DOHH2 (cell line): ENCODE results near the gene BRI3BP.

Source experiments
- CTCF ChIP-seq: fragments of 200-600 bp; sonication (generic); IDR thresholded peaks from one replicate; pipeline ENCODE4 v1.5.1; 2014; ENCODE audit warnings: antibody characterized with exemption, mild to moderate bottlenecking, low read depth, low read length; ENCODE audit not compliant: poor library complexity, severe bottlenecking
- EZH2phosphoT487 ChIP-seq: fragments of 200-600 bp; sonication (generic); IDR thresholded peaks from 2 replicates; pipeline ENCODE4 v1.6.1; 2017; ENCODE audit warnings: borderline replicate concordance, mild to moderate bottlenecking, antibody characterized with exemption, low read length, moderate library complexity, mixed read lengths

GRCh38 chr12:125029761-125030358, 36.4 kb downstream of the BRI3BP start:
- no peak for TF ChIP-seq CTCF
- no peak for TF ChIP-seq EZH2phosphoT487
